GM12891 (cell line): ENCODE data around the gene USP12.

Experiments used
- DNase-seq: peaks from one replicate; pipeline ENCODE4 v3.0.0; 2011; ENCODE audit warnings: low spot score; ENCODE audit not compliant: insufficient read length
- FAIRE-seq: peaks from 2 replicates; lab custom pipeline; 2011; peaks lifted over from hg19 to GRCh38; lab: Jason Lieb, UNC
- PAX5 ChIP-seq: IDR thresholded peaks from 2 replicates; pipeline ENCODE4 v1.6.1; 2011; ENCODE audit warnings: low read length, moderate library complexity, mild to moderate bottlenecking; ENCODE audit not compliant: insufficient read depth, severe bottlenecking
- POLR2A ChIP-seq: IDR thresholded peaks from 2 replicates; pipeline ENCODE4 v1.6.1; 2011; ENCODE audit warnings: low read depth, low read length, control low read depth
- POLR2AphosphoS5 ChIP-seq: IDR thresholded peaks from 2 replicates; pipeline ENCODE4 v1.6.1; 2011; ENCODE audit warnings: low read depth, low read length, control low read depth
- POU2F2 ChIP-seq: IDR thresholded peaks from 2 replicates; pipeline ENCODE4 v1.6.1; 2011; ENCODE audit warnings: low read depth, mild to moderate bottlenecking, control low read depth, low read length, moderate library complexity
- SPI1 ChIP-seq: IDR thresholded peaks from 2 replicates; pipeline ENCODE4 v1.6.1; 2011; ENCODE audit warnings: low read depth, low read length, control low read depth
- TAF1 ChIP-seq: IDR thresholded peaks from 2 replicates; pipeline ENCODE4 v1.6.1; 2011; ENCODE audit warnings: low read depth, low read length, control low read depth

USP12 gene

GRCh38 chr13:27057817-27058216, 113.8 kb downstream of the USP12 start:
- DNase-seq: no peak
- FAIRE-seq: no peak
- TF ChIP-seq POU2F2 (no peak), POLR2AphosphoS5 (peak; percentile 38; the same call in 1 of the 2 replicates)

DNA sequence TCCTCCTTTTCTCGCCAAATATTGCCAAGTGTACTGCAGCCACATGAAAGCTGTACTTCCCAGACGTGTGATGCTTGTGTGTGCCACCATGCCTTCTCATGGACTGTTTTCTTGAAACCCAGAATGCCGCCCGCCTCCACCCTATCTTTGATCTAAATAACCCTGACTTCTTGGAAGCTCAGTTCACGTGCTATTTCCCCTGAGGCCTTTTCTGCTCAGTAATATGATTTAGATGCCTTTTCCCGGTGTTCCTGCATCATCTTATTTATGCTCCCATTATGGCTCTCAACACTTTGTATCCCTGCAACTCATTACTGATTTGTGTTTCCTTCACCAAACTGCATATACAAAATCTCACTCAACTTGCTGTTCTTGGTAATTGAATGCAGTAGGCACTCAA, 116.1 kb downstream of the USP12 start:
- FAIRE-seq: no peak
- TF ChIP-seq POU2F2: no peak
- no peak for TF ChIP-seq SPI1
- TF ChIP-seq TAF1: no peak
- no peak for TF ChIP-seq PAX5
- TF ChIP-seq POLR2AphosphoS5: no peak
- no peak for TF ChIP-seq POLR2A
- DNase-seq: no peak

GRCh38 chr13:27054760-27055159, 116.9 kb downstream of the USP12 start:
- FAIRE-seq: peak; percentile 5
- peak; percentile 23; the same call in 1 of the 2 replicates for TF ChIP-seq POLR2AphosphoS5
- no peak for TF ChIP-seq TAF1
- DNase-seq: no peak

GRCh38 chr13:27053902-27054595, 117.6 kb downstream of the USP12 start:
- no peak for DNase-seq
- FAIRE-seq: no peak
- no peak for TF ChIP-seq PAX5

DNA sequence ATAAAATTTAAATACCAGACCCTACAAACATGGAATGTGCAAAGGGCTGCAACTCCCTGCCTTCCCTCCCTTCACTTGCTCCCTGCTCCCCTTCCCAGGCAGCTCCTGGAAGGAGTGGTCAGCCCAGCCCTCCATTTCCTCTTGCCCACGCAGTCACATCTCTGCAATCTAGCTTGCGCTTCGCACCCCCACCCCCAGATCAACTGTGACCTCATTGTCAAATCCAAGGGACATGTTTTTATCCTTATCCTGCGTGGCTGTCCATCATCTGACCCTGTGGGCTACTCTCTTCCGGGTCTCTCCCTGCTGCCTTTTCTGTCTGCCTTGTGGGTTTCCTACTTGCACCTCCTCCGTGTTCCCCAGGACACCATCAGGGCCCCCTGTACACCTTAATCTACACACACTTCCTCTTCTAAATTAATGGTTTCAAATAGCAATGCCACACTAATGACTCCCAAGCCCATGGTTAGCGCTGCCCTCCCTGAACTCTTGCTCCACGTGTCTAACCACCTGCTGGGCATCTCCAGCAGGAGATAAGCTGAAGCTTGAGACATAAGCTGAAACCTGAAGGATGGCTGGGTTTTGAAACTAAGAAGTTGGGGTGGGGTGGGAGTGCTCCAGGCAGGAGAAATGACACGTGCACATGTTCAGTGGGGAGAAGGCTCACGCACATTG, 118.3 kb downstream of the USP12 start:
- TF ChIP-seq TAF1: no peak
- DNase-seq (no peak), FAIRE-seq (no peak)

- DNase-seq (no peak), FAIRE-seq (no peak)
- TF ChIP-seq POLR2AphosphoS5 (no peak), TAF1 (no peak), POLR2A (no peak), POU2F2 (no peak), SPI1 (no peak), PAX5 (no peak)
These were observed 118.9 kb downstream of the USP12 start for GRCh38 chr13:27052551-27053208.

- TF ChIP-seq SPI1 (no peak), POLR2AphosphoS5 (no peak), POLR2A (no peak), POU2F2 (no peak), TAF1 (no peak), PAX5 (no peak)
These were observed 124.5 kb downstream of the USP12 start for GRCh38 chr13:27047081-27047480.

GRCh38 chr13:27044837-27045570, 126.6 kb downstream of the USP12 start:
- peak; percentile 84 for FAIRE-seq

More at GRCh38 chr13:27047081-27047480, 124.5 kb downstream of the USP12 start:
- no peak for FAIRE-seq
- DNase-seq: no peak

DNA sequence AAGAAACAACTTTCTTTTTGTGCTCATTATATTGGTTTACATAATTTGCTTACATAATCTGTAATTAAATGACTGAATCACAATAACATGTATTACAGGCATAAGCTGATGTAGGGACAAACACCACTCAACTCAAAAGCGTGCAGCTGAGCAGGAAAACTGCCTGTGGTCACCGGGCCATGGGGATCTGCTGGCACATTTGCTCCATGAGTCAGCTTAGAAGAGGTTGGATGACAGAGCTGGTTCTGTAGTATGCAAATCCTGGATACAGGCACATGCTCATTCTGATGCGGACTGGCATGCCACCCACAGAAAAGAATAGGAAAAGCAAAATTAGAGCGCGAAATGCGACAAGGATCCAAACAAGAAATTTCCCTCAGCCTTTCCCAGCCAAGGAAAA, 128.6 kb downstream of the USP12 start:
- FAIRE-seq: no peak
- DNase-seq: no peak

More at GRCh38 chr13:27044837-27045570, 126.6 kb downstream of the USP12 start:
- TF ChIP-seq PAX5 (no peak), TAF1 (no peak), SPI1 (peak; percentile 67), POLR2AphosphoS5 (no peak)
- DNase-seq: peak; percentile 42

DNA sequence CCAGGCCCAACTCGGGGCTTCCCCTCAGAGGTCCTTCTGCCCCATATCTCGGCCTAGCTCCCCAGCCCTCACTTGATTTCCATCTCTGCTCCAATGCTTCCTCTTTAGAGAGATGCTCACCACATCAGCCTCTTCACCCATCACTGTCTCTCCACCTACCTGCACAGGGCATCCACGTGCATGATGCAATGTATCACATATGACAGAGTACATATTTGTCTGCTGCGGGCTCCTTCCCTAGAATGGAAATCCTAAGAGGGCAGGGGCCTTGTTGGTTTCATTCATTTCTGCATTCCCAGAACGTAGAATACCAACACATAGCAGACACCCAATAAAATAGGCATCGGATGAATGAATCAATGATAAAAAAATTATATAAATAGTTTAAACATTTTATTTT, 130.3 kb downstream of the USP12 start:
- FAIRE-seq (no peak), DNase-seq (no peak)
- no peak for TF ChIP-seq POU2F2
- TF ChIP-seq POLR2A: no peak
- no peak for TF ChIP-seq SPI1
- TF ChIP-seq PAX5: no peak
- no peak for TF ChIP-seq POLR2AphosphoS5
- no peak for TF ChIP-seq TAF1

More for the DNA sequence above, 128.6 kb downstream of the USP12 start:
- TF ChIP-seq POLR2AphosphoS5 (no peak), POU2F2 (no peak)
